Activated T-cell treated with anti-CD3 and anti-CD28 coated beads, Interleukin-2, amount 50 U/mL, for 72 hours (primary cell): ENCODE data around the gene LRWD1. TPM values are rescaled to one million over a fixed set of nuclear protein-coding genes. Genes with fewer than 3 reads are reported as not detected.
A peak's percentile ranks its signal among the peaks of the same experiment; 100 is the strongest.
"Not testable (repeated sequence)": the region's sequence is repeated elsewhere in the genome, so short reads cannot be mapped to it uniquely, and the experiment has no call there.

ENCODE experiments used
- ATAC-seq, 2 donors: fragments of 150-1000 bp; cut with Tn5 transposase; replicated peaks in 1 of 2; 2 replicates each; pipeline ENCODE4 v1.10.0; 2021; ENCODE audit warnings: moderate library complexity in 2 of 2, mild to moderate bottlenecking in 1 of 2
- DNase-seq, 2 donors: peaks; one replicate each; pipeline ENCODE4 v3.0.0; 2021 to 2022; ENCODE audit warnings: mixed read lengths in 1 of 2
- H3K27ac Mint-ChIP-seq: one replicate; pipeline ENCODE4 v1.8.0; 2022; ENCODE audit warnings: mild to moderate bottlenecking, moderate library complexity, mixed read lengths
- H3K27me3 Mint-ChIP-seq: one replicate; pipeline ENCODE4 v1.8.0; 2022; ENCODE audit warnings: low read depth, mixed read lengths
- H3K36me3 Mint-ChIP-seq, 2 donors: one replicate each; pipeline ENCODE4 v1.8.0; 2022; ENCODE audit warnings: mixed read lengths in 2 of 2, mild to moderate bottlenecking in 1 of 2; ENCODE audit not compliant: insufficient read depth in 2 of 2
- H3K4me1 Mint-ChIP-seq: one replicate; pipeline ENCODE4 v1.8.0; 2022; ENCODE audit warnings: low read depth, mixed read lengths
- H3K4me3 Mint-ChIP-seq, 2 donors: one replicate each; pipeline ENCODE4 v1.8.0; 2022; ENCODE audit warnings: mild to moderate bottlenecking in 2 of 2, mixed read lengths in 2 of 2, moderate library complexity in 2 of 2
- H3K9me3 Mint-ChIP-seq, 2 donors: one replicate each; pipeline ENCODE4 v1.8.0; 2022; ENCODE audit warnings: mixed read lengths in 2 of 2
- total RNA-seq, 2 donors: library from RNA; stranded (reverse); gene quantifications; one replicate each; pipeline ENCODE4 v1.2.3, GENCODE V29; 2022

Gene LRWD1
- total RNA-seq, 2 donors from 2014 or later: 13.1 to 13.6 TPM

GRCh38 chr7:102467581-102468477 is 3.0 kb downstream of the LRWD1 start:
- DNase-seq (no peak), ATAC-seq (no peak)
- Mint-ChIP-seq H3K4me1 (peaks cover 24% of the 10 kb centered on the region), H3K9me3 (no peaks in the 10 kb centered on the region), H3K27ac (no peak overlapping the region), H3K4me3 (no peak overlapping the region), H3K27me3 (no peaks in the 10 kb centered on the region), H3K36me3 (no peaks in the 10 kb centered on the region)

DNA sequence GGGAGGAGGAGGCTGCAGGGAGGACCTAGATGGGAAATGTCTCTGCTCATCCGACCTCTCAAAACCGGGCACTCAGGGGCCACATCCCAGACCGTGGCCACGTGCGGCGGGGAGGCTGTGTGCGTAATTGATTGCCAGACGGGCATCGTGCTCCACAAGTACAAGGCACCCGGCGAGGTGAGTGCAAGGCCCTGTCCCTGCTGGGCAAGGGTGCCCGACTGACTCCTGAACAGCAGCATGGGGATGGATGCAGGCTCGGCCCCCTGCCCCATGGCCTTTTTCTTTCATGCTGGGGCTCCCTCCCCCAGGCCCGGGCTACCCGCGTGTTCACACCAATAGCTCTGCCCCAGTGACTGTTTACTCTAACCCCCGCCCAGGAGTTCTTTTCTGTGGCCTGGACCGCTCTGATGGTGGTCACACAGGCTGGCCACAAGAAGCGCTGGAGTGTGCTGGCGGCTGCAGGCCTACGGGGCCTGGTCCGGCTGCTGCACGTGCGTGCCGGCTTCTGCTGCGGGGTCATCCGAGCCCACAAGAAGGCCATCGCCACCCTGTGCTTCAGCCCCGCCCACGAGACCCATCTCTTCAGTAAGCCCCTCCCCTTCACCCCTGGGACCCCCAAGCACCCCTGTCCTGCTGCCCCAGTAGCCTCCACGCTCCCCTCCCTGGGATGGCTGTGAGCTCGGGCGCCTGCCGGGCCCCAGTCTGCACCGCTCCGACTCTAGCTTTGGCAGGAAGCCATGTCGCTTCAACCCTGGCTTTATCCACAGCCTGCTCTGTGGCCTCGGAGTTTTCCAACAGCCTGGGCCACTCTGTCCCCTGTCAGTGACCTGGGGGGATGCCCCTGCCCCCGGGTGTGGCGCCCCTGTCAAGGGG is 3.9 kb downstream of the LRWD1 start:
- no peak for ATAC-seq
- Mint-ChIP-seq H3K4me1 (peaks cover 19% of the 10 kb centered on the region), H3K4me3 (no peak overlapping the region), H3K27ac (no peak overlapping the region), H3K36me3 (no peaks in the 10 kb centered on the region), H3K9me3 (no peaks in the 10 kb centered on the region), H3K27me3 (no peaks in the 10 kb centered on the region)
- DNase-seq: no peak

GRCh38 chr7:102469351-102469971 is 4.7 kb downstream of the LRWD1 start:
- Mint-ChIP-seq H3K4me3 (no peak overlapping the region), H3K27me3 (no peaks in the 10 kb centered on the region), H3K36me3 (no peaks in the 10 kb centered on the region), H3K9me3 (no peaks in the 10 kb centered on the region), H3K4me1 (peaks cover 13% of the 10 kb centered on the region), H3K27ac (no peak overlapping the region)
- ATAC-seq: no peak
- no peak for DNase-seq

GRCh38 chr7:102469972-102470825 is 5.4 kb downstream of the LRWD1 start:
- Mint-ChIP-seq H3K4me3 (no peak overlapping the region), H3K27ac (no peak overlapping the region), H3K4me1 (peaks cover 13% of the 10 kb centered on the region), H3K36me3 (no peaks in the 10 kb centered on the region), H3K9me3 (no peaks in the 10 kb centered on the region), H3K27me3 (no peaks in the 10 kb centered on the region)
- ATAC-seq (no peak), DNase-seq (no peak)

DNA sequence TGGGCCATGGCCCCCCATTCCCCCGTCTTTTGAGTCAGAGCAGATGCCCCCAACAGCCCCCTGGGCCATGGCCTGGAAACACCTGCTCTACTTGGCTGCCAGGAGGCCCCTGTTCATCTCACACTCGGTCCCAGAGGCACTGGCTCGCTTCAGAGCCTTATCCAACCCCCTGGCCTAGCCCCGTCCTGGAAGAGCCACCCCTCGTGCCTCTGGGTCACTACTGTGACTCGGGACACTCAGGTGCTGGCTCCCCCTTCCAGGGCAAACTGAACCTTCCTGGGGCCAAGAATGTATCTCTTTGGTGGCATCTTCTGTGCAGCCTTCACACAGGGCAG is 7.0 kb downstream of the LRWD1 start:
- H3K9me3 Mint-ChIP-seq: no peaks in the 10 kb centered on the region
- peaks cover 2% of the 10 kb centered on the region for H3K4me1 Mint-ChIP-seq
- ATAC-seq (no peak), DNase-seq (peak in 1 of 2 donors; percentile 0)
- no peaks in the 10 kb centered on the region for H3K27me3 Mint-ChIP-seq
- H3K27ac Mint-ChIP-seq: no peak overlapping the region
- H3K4me3 Mint-ChIP-seq: no peak overlapping the region
- H3K36me3 Mint-ChIP-seq: no peaks in the 10 kb centered on the region

GRCh38 chr7:102472126-102473041 is 7.6 kb downstream of the LRWD1 start:
- Mint-ChIP-seq H3K4me3 (no peak overlapping the region), H3K9me3 (no peaks in the 10 kb centered on the region), H3K27ac (no peak overlapping the region), H3K36me3 (no peaks in the 10 kb centered on the region), H3K4me1 (no peaks in the 10 kb centered on the region), H3K27me3 (no peaks in the 10 kb centered on the region)
- ATAC-seq (no peak), DNase-seq (no peak)

GRCh38 chr7:102473271-102473991 is 8.6 kb downstream of the LRWD1 start:
- Mint-ChIP-seq H3K27me3 (no peaks in the 10 kb centered on the region), H3K36me3 (no peaks in the 10 kb centered on the region), H3K9me3 (no peaks in the 10 kb centered on the region), H3K4me3 (no peak overlapping the region), H3K4me1 (no peaks in the 10 kb centered on the region), H3K27ac (no peak overlapping the region)
- no peak for DNase-seq
- no peak for ATAC-seq

DNA sequence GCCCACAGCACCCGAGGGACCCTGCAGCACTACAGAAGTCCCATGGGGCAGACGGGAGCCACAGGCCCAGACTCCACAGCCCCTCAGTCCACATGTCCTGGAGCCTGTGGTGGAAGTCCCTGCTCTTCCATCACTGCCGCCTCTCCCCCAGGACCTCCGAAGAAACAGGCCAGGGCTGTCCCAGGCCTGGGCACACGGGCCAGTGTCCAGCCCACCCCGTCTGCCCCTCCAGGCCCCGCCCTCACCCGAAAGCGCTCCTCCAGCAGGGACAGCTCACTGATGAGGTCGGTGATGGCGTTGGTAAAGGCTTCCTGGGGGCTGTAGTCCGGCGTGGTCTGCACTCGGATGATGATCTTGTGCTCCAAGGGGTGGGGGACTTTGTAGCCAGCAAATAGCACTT is 9.3 kb downstream of the LRWD1 start:
- not testable (repeated sequence) for H3K27me3 Mint-ChIP-seq, DNase-seq, H3K4me1 Mint-ChIP-seq, H3K36me3 Mint-ChIP-seq, H3K9me3 Mint-ChIP-seq, H3K4me3 Mint-ChIP-seq, H3K27ac Mint-ChIP-seq, ATAC-seq

- ATAC-seq, DNase-seq, H3K9me3 Mint-ChIP-seq, H3K4me1 Mint-ChIP-seq, H3K36me3 Mint-ChIP-seq, H3K27me3 Mint-ChIP-seq, H3K4me3 Mint-ChIP-seq, H3K27ac Mint-ChIP-seq: not testable (repeated sequence)
These were observed 10.1 kb downstream of the LRWD1 start for GRCh38 chr7:102474736-102475435.

- H3K9me3 Mint-ChIP-seq, H3K27me3 Mint-ChIP-seq, H3K4me1 Mint-ChIP-seq, H3K36me3 Mint-ChIP-seq: not testable (repeated sequence)
- peak within 1 kb of the TSS; percentile 82 to 87 for H3K4me3 Mint-ChIP-seq
- DNase-seq: peak; percentile 80 to 93
- peak within 1 kb of the TSS; percentile 60 for H3K27ac Mint-ChIP-seq
- peak; percentile 91 to 92 for ATAC-seq
These were observed 13.8 kb downstream of the LRWD1 start, which contains the start of gene POLR2J for GRCh38 chr7:102478314-102479208. Gene POLR2J, minus strand, starts transcription at chr7:102478922. Its CDS starts 62 bp downstream, at chr7:102478860.
